Esophagus squamous epithelium (tissue), 4 donors: ENCODE measurements around the gene FKBP8.

Experiments
- CTCF ChIP-seq, 6 experiments: fragments of 450-650 bp in 4 of 6; fragments of 200-600 bp in 2 of 6; sonication (generic) in 2 of 6; IDR thresholded peaks; one replicate each; pipeline ENCODE4 v1.5.1; 2016 to 2019; ENCODE audit warnings: antibody characterized with exemption in 6 of 6, mild to moderate bottlenecking in 4 of 6, moderate library complexity in 4 of 6
- POLR2A ChIP-seq, 4 donors: fragments of 450-650 bp; IDR thresholded peaks; one replicate each; pipeline ENCODE4 v1.6.1; 2017; ENCODE audit warnings: antibody characterized with exemption in 4 of 4, mild to moderate bottlenecking in 4 of 4, moderate library complexity in 3 of 4

GRCh38 chr19:18514800-18515682 is 28.3 kb downstream of the FKBP8 start:
- TF ChIP-seq CTCF (IDR thresholded peaks at IDR 0.05) = no peak
- no peak for TF ChIP-seq POLR2A (IDR thresholded peaks at IDR 0.05)
